Pons (tissue), 1 donor: ENCODE data around the gene OR2T2.
"Not testable (repeated sequence)": the region's sequence is repeated elsewhere in the genome, so short reads cannot be mapped to it uniquely, and the experiment has no call there.

Experiments used
- DNase-seq: peaks from one replicate; pipeline ENCODE4 v3.0.0-alpha.2; 2016; ENCODE audit warnings: low spot score

Gene OR2T2

DNA sequence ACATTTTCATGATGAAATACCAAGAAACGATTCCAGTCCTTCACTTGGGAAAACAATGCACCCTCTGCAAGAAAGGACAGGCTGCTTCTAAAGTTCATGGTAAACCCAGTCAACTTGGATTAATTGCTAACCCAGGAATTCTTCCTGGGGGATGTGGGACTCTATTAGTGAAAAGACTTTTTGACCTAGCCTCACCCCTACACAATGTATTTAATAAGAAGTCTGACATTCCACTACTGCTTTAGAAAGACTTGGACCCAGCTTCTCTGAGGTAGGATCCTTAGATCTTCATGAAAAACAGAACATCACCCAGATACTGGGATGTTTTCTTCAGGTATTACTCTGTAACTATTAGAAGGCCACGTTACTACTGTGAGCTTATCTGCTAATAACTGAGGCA, at the start of gene OR2T2:
TSS of gene OR2T2 (plus strand) at position 239 of the 400 bp plus-strand sequence. CDS start 7,161 bp downstream, outside the sequence.
- not testable (repeated sequence) for DNase-seq

- no peak for DNase-seq
Measured at GRCh38 chr1:248402748-248403147, 42.7 kb upstream of the OR2T2 start, which contains the start of gene OR2T1. Gene OR2T1, plus strand, starts transcription at chr1:248403048. Its CDS starts 3,100 bp downstream, at chr1:248406148.

- DNase-seq, result no peak
Measured at GRCh38 chr1:248404024-248404423, 41.4 kb upstream of the OR2T2 start.

GRCh38 chr1:248406721-248407692, 38.4 kb upstream of the OR2T2 start:
- DNase-seq, result no peak

GRCh38 chr1:248416226-248416625, 29.2 kb upstream of the OR2T2 start:
- DNase-seq, result no peak

GRCh38 chr1:248417854-248418253, 27.6 kb upstream of the OR2T2 start:
- DNase-seq, result no peak

GRCh38 chr1:248421384-248421783, 24.1 kb upstream of the OR2T2 start:
- DNase-seq, result no peak

- not testable (repeated sequence) for DNase-seq
Measured at GRCh38 chr1:248427526-248428191, 17.8 kb upstream of the OR2T2 start.

DNA sequence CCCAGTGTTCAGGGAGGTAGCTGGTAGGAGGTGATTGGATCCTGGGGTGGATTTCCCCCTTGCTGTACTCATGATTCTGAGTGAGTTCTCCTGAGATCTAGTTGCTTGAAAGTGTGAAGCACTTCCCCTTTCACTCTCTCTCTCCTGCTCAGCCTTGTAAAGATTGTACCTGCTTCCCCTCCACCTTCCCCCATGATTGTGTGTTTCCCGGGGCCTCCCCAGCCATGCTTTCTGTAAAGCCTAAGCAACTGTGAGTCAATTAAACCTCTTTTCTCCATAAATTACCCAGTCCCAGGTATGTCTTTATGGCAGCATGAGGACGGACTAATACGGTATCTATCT, 17.3 kb upstream of the OR2T2 start:
- DNase-seq, result not testable (repeated sequence)

DNA sequence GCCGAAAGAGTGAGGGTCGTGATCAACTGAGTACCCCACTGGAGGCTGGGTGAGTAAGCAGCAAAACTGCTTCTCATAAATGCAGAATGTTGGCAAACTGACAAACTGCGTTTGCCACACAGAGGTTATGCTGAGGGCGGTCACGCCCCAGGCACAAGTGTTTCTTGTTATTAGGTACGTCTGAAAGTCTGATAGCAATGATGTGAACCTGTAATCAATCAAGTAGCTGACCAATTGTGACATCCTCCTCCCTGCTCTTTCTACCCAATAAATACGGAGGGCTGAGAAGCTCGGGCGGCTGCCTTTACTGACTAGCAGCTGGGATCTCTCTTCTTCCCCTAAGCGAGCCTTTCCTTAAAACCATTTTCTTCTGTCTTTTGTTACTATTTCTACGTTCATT, 13.8 kb upstream of the OR2T2 start:
- not testable (repeated sequence) for DNase-seq

- not testable (repeated sequence) for DNase-seq
Measured at GRCh38 chr1:248432201-248432600, 13.2 kb upstream of the OR2T2 start.

DNA sequence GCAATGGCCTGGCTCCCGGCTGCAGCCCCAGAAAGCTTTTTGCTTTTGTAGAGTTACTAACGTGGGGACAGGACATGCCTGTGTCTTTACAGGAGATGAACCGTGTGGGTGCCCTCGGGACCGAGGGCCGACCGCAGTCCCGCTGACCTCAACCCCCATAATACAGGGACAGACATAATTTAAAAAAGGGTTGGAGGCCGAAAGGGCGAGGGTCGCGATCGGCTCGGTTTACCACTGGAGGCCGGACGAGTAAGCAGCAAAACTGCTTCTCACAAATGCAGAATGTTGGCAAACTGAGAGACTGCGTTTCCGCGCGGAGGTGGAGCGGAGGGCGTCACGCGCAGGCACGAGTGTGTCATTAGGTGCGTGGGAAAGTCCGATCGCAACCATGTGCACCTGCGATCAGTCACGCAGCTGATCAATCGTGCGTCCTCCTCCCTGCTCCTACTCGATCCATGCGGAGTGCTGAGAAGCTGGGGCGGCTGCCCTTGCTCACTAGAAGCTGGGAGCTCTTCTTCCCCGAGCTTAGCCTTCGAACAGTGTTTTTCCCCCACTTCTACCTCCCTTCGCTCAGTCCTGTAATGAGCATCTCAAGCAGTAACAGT, 11.5 kb upstream of the OR2T2 start:
- not testable (repeated sequence) for DNase-seq

DNA sequence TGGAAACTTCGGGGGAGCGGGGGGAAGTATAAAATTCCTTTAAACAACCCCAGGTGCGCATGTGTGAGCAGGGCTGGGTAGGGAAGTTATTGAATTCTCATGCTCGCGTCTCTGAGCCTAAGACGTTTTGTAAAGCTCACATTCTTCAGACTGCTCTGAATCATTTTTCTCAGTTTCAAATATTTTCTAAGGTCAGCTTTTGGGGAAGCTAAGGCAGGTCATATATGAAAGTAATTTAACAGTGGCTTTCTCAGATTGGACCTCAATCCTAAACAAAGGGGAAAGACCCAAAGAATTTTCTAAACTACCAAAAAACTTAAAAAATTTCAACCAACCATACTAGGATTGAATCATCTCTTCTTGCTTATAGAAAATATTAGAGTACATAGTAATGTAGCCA, 10.5 kb upstream of the OR2T2 start:
- not testable (repeated sequence) for DNase-seq

GRCh38 chr1:248436303-248436702, 9.1 kb upstream of the OR2T2 start:
- not testable (repeated sequence) for DNase-seq

DNA sequence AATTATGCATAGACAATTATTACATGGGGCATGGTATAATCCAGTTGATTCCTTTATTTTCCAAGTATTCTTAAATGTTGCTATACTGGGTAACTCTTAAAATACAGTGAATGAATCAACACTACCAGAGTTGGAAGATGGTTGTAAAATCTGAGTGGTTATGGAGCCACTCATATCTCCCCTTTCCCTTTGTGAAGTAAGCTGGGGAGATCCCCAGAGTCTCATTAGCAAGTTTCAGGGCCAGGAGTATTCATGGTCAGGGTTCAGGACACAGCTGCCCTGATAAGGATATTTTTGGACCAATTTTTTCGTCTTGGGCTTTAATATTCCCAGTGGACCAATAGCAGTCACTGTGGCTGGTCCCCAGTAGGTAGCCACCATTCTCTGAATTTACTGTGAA, 6.8 kb upstream of the OR2T2 start:
- DNase-seq, result not testable (repeated sequence)

GRCh38 chr1:248439283-248439682, 6.2 kb upstream of the OR2T2 start:
- not testable (repeated sequence) for DNase-seq

- not testable (repeated sequence) for DNase-seq
Measured at GRCh38 chr1:248442500-248443277, 2.7 kb upstream of the OR2T2 start.

DNA sequence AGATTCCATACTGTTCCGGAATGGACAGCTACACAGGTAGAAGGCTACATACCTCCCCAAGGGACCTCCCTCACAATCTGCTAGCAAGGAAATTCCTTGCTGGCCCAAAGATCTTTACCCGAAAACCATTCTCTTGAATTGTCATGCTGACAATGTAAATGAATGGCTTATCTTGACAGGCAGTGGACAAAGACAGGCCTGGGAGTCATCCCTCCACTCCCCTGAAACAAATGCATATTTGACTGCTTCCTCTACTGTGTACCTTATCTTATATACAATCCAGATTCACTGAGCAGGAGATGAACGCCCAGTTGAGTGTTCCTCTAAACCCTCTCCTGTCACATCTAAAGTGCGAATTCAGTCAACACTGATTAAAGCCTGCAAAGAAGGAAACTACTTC, 834 bp upstream of the OR2T2 start:
- DNase-seq, result not testable (repeated sequence)

- DNase-seq, result not testable (repeated sequence)
Measured at GRCh38 chr1:248448409-248449074, 3.1 kb downstream of the OR2T2 start.

GRCh38 chr1:248449821-248450465, 4.5 kb downstream of the OR2T2 start:
- not testable (repeated sequence) for DNase-seq
